GM19463 (cell line): ENCODE results near the gene PTGES2.
"Not testable (repeated sequence)": the region's sequence is repeated elsewhere in the genome, so short reads cannot be mapped to it uniquely, and the experiment has no call there.

Experiments
- ATAC-seq: cut with Tn5 transposase; IDR thresholded peaks from one replicate; pipeline ENCODE4 v1.9.1; 2021; ENCODE audit warnings: mild to moderate bottlenecking, moderate library complexity; ENCODE audit not compliant: unreplicated experiment

Gene PTGES2

GRCh38 chr9:128092199-128092977 lies 35.1 kb downstream of the PTGES2 start:
- ATAC-seq = no peak

GRCh38 chr9:128091571-128091970 lies 36.0 kb downstream of the PTGES2 start:
- ATAC-seq = no peak

DNA sequence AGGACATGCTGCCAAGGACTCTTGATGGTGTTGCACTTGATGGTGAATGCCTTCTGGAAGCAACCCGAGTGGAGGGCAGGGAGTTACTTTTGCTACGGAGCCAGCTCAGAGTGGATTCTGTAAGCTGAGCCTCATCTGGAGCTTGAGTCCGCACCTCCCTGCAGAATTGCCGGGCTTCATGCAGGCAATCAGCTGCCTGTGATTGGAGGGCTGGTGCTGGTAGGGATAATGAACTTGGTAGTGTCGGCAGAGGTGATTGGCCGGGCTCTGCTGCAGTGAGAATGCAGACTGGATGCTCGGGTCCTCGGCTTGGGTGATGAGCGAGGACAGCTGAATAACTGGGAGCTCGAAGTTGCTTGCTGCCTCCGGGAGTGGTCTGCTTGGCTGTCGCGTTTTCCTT lies 36.4 kb downstream of the PTGES2 start:
- no peak for ATAC-seq

DNA sequence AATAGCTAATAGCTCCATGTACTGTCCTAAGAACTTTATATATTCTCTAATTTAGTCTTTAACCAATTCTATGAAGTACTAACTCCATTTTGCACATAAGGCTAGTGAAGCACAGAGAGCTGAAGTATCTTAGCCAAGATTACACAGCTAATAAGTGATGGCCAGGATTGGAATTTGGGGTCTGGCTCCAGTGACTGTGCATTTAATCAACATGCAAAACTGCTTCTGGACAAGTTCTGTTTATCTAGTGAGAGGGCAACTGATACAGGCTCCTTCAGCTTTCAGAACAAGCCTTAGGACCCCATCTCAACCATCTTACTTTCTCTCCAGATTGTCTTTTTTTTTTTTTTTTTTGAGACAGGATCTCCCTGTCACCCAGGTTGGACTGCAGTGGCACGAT lies 38.2 kb downstream of the PTGES2 start:
- ATAC-seq = no peak

DNA sequence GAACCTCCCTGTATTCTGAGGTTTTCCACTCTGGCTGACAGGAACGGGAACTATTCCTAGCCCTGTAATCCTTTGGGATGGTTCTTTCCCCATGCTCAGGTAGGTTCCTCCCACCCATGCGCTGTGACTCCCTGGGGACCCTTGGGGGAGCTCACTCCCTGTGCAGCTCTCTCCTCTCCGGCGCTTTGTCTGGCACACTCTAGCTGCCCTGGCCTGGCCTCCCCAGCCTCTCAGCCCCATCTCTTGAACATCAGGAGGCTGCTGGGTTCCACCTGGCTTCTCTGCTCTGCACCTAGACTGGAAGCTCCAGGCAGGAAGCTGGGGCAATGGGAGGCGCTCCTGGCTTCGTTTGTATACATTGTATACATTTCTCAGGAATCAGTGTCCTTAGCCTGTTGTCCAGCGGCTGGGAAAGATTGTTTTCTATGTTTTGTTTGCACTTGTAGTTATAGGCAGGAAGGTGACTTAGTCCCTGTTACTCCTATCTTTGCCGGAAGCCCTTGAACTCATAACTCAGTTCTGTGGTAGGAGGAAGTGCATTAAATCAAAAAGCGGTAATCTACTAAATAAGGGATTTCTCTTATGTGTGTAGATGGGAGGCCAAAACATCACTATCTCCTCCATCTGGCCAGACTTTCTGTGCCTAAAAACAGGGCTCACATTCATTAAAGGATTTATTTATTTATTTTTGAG lies 39.1 kb downstream of the PTGES2 start:
- ATAC-seq = no peak

- no peak for ATAC-seq
Observed at GRCh38 chr9:128087262-128087661, 40.3 kb downstream of the PTGES2 start.

GRCh38 chr9:128085943-128086342 lies 41.6 kb downstream of the PTGES2 start:
- ATAC-seq = no peak

DNA sequence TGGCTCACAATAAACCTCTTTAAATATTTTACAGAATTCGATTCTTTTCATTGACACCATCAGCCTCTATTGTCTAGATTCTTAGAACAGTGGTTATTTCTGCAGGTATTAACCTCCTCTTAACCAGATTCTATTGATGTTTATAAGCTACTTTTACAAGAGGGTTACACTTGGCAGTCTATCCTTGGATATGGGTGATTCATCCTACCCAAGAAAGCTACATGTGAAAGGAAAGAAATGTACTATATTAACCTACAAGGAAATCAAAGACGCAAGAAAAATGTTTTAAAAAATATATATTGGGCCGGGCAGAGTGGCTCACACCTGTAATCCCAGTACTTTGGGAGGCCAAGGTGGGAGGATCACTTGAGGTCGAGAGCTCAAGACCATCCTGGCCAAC lies 42.8 kb downstream of the PTGES2 start:
- ATAC-seq = no peak

DNA sequence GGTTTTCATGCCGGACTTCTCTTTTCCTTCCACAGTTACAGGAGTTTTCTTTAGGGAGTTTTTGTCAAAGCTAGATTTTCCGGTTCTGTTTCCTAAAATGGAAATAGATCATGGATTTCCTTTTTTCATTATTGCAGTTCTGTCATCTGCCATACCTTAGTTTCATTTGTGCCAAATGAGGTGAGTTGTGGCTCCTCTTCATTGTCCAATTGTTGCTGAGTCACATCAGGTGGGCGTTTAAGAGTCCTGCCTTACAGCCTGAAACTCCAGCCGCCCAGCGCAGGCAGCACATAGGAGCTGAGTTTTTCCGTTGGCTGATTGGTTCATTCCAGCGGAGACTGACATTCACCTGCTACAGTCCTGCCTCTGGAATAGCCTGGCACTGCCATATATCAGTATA lies 45.4 kb downstream of the PTGES2 start:
- no peak for ATAC-seq

DNA sequence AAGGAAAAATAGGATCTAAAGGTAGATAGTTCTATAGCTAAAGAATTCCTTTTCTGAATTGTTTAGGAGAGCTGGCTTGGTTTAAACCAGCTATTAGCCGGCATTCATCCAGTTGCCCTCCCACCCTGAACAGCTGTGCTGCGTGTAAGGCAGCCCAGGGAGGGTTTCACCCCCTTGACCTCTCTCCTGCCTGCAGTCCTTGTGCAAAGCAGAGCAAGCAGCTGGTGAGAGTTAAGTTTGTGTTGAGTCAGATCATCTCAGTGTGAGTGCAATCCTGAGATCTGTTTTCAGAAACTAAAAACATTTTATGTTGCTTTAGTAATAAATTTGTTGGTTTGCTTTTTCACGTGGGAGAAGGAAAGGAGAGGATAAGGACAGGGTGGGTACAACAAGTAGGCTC lies 46.5 kb downstream of the PTGES2 start:
- ATAC-seq = no peak

DNA sequence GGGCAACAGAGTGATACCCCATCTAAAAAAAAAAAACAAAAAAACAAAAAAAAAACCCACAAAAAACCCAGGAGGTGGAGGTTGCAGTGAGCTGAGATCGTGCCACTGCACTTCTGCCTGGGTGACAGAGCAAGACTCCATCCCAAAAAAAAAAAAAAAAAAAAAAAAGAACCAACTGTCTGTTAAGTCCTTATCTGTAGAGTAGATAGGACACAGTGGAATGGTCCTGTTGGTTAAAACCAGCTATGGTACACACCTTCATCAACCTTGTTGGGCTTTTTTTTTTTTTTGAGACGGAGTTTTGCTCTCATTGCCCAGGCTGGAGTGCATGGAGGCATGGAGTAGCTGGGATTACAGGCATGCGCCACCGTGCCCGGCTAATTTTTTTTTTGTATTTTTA lies 47.3 kb downstream of the PTGES2 start:
- ATAC-seq = no peak

GRCh38 chr9:128078504-128079434 lies 48.8 kb downstream of the PTGES2 start:
- no peak for ATAC-seq

DNA sequence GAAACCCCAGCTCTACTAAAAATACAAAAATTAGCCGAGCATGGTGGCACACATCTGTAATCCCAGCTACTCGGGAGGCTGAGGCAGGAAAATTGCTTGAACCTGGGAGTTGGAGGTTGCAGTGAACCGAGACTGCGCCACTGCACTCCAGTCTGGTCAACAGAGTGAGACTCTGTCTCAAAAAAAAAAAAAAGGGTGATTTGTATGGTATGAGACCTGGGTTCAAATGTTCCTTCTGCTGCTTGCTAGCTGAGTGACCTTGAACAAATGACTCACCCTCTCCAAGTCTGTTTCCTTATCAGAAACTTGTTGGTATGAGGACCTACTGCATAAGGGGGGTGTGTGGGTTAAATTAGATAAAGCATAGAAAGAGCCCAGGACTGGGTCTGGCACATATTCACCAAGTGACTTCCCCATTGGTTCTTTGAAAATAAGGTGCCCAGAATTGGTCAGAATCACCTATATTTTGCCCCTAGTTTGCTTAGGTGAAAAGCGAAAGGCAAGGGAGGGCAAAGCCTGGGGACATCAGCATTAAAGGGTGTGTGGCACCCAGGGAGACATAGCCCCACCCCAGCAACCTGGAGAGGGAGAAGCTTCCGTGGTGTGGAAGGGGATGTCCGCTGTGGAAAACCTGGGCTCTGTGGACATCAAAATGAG lies 49.6 kb downstream of the PTGES2 start:
- ATAC-seq = no peak

DNA sequence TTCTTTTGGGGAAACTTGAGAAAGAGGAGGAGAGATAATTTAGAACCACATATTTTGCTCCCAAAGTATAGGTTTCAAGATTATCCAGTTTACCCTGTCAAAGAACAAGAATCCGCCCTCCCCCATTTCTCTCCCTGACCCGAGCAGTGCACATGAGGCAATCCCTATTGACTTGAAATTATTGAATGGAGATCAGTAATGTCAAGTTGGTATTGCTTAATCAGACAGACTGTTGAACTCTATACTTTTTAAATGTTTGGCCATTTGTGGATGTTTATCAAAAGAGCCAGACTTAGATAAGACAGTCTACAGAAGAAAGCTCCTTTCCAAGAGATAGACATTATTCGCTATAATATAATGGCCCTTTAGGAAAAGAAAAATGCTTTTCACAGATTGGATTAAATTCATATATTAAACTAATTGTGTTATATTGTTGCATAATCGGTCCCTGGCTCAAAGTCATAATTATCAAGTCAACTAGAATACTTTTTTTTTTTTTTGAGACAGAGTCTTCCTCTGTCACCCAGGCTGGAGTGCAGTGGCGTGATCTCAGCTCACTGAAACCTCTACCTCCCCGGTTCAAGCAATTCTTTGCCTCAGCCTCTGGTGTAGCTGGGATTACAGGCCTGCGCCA lies 54.2 kb downstream of the PTGES2 start:
- ATAC-seq = no peak

DNA sequence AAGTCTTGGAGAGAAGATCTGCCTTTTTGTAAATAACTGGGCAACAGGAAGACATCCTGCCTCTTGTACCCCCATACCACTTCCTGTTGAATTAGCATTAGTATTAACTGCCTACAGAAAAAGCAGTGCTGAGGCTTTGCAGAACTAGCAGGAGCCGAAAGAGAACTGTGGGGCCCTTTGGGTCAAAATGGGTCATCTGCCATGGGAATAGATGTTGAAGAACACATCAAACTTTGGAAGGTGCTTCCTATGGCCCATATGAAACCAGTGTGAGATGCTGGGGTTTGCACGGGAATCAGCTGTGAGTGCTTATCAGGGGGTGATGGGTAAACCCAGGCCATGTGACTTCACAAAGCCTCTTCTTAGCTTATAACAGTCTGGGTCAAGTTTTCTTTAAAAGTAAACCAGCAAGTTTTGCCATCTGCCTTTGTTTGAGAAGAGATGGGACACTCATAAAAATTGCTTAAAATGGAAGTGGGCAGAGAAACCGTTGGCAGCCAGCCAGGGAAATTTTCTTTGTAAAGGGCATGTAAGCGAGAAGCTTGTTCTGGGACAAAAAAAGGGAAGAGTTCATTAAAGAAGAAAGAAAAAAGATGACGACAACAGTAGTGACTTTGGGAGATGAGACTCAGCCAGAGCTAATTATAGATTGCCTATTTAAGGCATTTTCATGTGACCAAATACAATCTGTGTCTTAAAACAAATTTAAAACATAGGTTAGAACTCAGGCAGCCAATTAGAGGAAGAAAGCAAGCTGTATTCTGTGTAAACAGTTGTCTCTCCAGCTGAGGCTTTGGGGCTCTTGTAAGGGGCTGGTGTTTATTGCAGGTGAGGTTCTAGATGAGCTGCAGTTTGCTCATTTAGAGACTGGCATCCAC lies 55.1 kb downstream of the PTGES2 start:
- ATAC-seq = no peak

DNA sequence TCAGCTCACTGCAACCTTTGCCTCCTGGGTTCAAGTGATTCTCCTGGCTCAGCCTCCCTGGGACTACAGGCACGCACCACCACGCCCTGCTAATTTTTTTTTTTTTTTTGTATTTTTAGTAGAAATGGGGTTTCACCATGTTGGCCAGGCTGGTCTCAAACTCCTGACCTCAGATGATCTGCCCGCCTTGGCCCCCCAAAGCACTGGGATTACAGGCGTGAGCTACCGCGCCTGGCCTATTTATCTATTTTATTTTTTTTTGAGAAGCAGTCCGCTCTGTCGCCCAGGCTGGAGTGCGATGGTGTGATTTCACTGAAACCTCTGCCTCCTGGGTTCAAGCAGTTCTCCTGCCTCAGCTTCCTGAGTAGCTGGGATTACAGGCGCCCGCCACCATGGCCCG lies 56.1 kb downstream of the PTGES2 start:
- ATAC-seq = not testable (repeated sequence)

DNA sequence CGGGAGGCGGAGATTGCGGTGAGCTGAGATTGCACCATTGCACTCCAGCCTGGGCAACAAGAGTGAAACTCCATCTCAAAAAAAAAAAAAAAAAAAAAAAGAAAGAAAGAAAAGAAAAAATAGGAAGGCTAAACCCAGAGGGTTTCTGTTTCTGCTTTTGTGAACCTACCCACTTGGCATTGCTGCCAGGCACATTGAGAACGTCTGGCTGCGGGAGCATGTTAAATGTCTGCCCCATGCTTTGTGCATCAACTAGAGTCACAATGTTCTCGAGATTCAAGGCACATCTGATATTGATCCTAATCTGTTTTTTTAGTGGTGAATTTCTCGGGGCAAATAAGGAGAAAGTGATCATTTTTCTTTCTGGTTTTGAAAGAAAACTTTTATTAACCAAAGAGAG lies 56.7 kb downstream of the PTGES2 start:
- no peak for ATAC-seq
